ENCODE data around the gene SLC34A1.

DNA sequence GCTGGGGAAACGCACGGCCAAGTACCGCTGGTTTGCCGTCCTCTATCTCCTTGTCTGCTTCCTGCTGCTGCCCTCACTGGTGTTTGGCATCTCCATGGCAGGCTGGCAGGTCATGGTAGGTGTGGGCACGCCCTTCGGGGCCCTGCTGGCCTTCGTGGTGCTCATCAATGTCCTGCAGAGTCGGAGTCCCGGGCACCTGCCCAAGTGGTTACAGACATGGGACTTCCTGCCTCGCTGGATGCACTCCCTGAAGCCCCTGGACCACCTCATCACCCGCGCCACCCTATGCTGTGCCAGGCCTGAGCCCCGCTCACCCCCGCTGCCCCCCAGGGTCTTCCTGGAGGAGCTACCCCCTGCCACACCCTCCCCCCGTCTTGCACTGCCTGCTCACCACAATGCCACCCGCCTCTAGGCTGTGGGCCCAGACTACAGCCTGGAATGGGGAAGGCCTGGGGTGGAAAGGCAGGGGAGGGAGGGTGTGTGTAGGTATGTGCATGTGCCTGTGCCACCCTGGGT lies 13.7 kb downstream of the SLC34A1 start:
- TF ChIP-seq, protein P1, sequence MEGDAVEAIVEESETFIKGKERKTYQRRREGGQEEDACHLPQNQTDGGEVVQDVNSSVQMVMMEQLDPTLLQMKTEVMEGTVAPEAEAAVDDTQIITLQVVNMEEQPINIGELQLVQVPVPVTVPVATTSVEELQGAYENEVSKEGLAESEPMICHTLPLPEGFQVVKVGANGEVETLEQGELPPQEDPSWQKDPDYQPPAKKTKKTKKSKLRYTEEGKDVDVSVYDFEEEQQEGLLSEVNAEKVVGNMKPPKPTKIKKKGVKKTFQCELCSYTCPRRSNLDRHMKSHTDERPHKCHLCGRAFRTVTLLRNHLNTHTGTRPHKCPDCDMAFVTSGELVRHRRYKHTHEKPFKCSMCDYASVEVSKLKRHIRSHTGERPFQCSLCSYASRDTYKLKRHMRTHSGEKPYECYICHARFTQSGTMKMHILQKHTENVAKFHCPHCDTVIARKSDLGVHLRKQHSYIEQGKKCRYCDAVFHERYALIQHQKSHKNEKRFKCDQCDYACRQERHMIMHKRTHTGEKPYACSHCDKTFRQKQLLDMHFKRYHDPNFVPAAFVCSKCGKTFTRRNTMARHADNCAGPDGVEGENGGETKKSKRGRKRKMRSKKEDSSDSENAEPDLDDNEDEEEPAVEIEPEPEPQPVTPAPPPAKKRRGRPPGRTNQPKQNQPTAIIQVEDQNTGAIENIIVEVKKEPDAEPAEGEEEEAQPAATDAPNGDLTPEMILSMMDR (IDR thresholded peaks at IDR 0.05; ENCODE audit: low read length), result no peak
- TF ChIP-seq EZH2 (optimal IDR thresholded peaks at IDR 0.05; ENCODE audit: low read depth, low read length) (no peak), EZH2phosphoT487 (IDR thresholded peaks at IDR 0.05; ENCODE audit: low read length) (no peak)

All from MM.1S (cell line).